CD14-positive monocyte (primary cell): ENCODE data around the gene BATF3. TPM values are rescaled to one million over a fixed set of nuclear protein-coding genes. Genes with fewer than 3 reads are reported as not detected.
"Not testable (repeated sequence)": the region's sequence is repeated elsewhere in the genome, so short reads cannot be mapped to it uniquely, and the experiment has no call there.

ENCODE experiments used
- DNase-seq, 3 donors: peaks; one replicate each; pipeline ENCODE4 v3.0.0-alpha.2; 2011 to 2022
- H2AFZ ChIP-seq: 2 replicates; pipeline ENCODE4 v1.6.0; 2012; ENCODE audit warnings: mild to moderate bottlenecking, low read depth, low read length, inconsistent platforms; ENCODE audit not compliant: insufficient read depth, poor library complexity, severe bottlenecking
- H3K27ac ChIP-seq, 2 donors: 1 replicate in 1 of 2; 2 replicates in 1 of 2; pipeline ENCODE4 v1.5.1; 2012 to 2013; ENCODE audit warnings: low read length in 2 of 2, control low read depth in 1 of 2, inconsistent platforms in 1 of 2, low read depth in 1 of 2, mild to moderate bottlenecking in 1 of 2
- H3K27me3 ChIP-seq, 2 donors: one replicate each; pipeline versions ENCODE4 v1.6.0 to v1.6.1; 2011 to 2013; ENCODE audit warnings: low read length in 2 of 2; ENCODE audit not compliant: control insufficient read depth in 2 of 2, insufficient read depth in 2 of 2
- H3K36me3 ChIP-seq, 2 donors: replicated peaks in 1 of 2; 1 replicate in 1 of 2; 2 replicates in 1 of 2; pipeline versions ENCODE4 v1.5.1 to v1.6.1; 2012 to 2013; ENCODE audit warnings: low read length in 2 of 2, control low read depth in 1 of 2, inconsistent platforms in 1 of 2, mild to moderate bottlenecking in 1 of 2; ENCODE audit not compliant: insufficient read depth in 2 of 2, control insufficient read depth in 1 of 2
- H3K4me1 ChIP-seq, 2 donors: 1 replicate in 1 of 2; 2 replicates in 1 of 2; pipeline versions ENCODE4 v1.5.1 to v1.6.1; 2012 to 2013; ENCODE audit warnings: low read length in 2 of 2, control low read depth in 1 of 2, inconsistent platforms in 1 of 2, mild to moderate bottlenecking in 1 of 2, moderate library complexity in 1 of 2; ENCODE audit not compliant: insufficient read depth in 2 of 2, control insufficient read depth in 1 of 2
- H3K4me2 ChIP-seq: replicated peaks from 2 replicates; pipeline ENCODE3; 2012; ENCODE audit warnings: low read length, moderate library complexity, mild to moderate bottlenecking; ENCODE audit not compliant: poor library complexity, severe bottlenecking; ENCODE audit errors: extremely low read depth
- H3K4me3 ChIP-seq, 3 experiments: fragments of 200-600 bp in 1 of 3; sonication (generic) in 1 of 3; replicated peaks in 1 of 3; 1 replicate in 2 of 3; 2 replicates in 1 of 3; pipeline ENCODE4 v1.5.1; 2011 to 2013; ENCODE audit warnings: low read length in 3 of 3, mild to moderate bottlenecking in 3 of 3, control low read depth in 2 of 3, low read depth in 2 of 3, inconsistent platforms in 1 of 3, moderate library complexity in 1 of 3
- H3K79me2 ChIP-seq: 2 replicates; pipeline ENCODE4 v1.6.0; 2012; ENCODE audit warnings: mild to moderate bottlenecking, control low read depth, inconsistent platforms, low read length, moderate library complexity; ENCODE audit not compliant: insufficient read depth
- H3K9ac ChIP-seq: 2 replicates; pipeline ENCODE4 v1.6.0; 2017; ENCODE audit warnings: low read length, mild to moderate bottlenecking; ENCODE audit not compliant: insufficient read depth, poor library complexity, severe bottlenecking
- H3K9me3 ChIP-seq, 2 donors: replicated peaks in 1 of 2; 1 replicate in 1 of 2; 2 replicates in 1 of 2; pipeline versions ENCODE4 v1.5.1 to v1.6.1; 2012 to 2013; ENCODE audit warnings: low read length in 2 of 2, control low read depth in 1 of 2; ENCODE audit not compliant: control insufficient read depth in 1 of 2, insufficient read depth in 1 of 2
- H4K20me1 ChIP-seq: 2 replicates; pipeline ENCODE4 v1.6.0; 2012; ENCODE audit warnings: mild to moderate bottlenecking, low read length, control low read depth, moderate library complexity; ENCODE audit not compliant: insufficient read depth
- H3K27ac Mint-ChIP-seq, 7 donors: one replicate each; pipeline ENCODE4 v1.8.0; 2020; ENCODE audit warnings: mild to moderate bottlenecking in 7 of 7, mixed read lengths in 7 of 7, moderate library complexity in 6 of 7, inconsistent platforms in 2 of 7
- H3K27me3 Mint-ChIP-seq, 3 donors: one replicate each; pipeline ENCODE4 v1.8.0; 2021 to 2022; ENCODE audit warnings: low read depth in 3 of 3, mild to moderate bottlenecking in 3 of 3, mixed read lengths in 3 of 3, moderate library complexity in 3 of 3, inconsistent platforms in 1 of 3
- H3K36me3 Mint-ChIP-seq, 2 donors: one replicate each; pipeline ENCODE4 v1.8.0; 2020; ENCODE audit warnings: mixed read lengths in 2 of 2, inconsistent platforms in 1 of 2, mild to moderate bottlenecking in 1 of 2
- H3K4me1 Mint-ChIP-seq: one replicate; pipeline ENCODE4 v1.8.0; 2020; ENCODE audit warnings: mild to moderate bottlenecking, mixed read lengths
- H3K4me3 Mint-ChIP-seq, 2 donors: one replicate each; pipeline ENCODE4 v1.8.0; 2020; ENCODE audit warnings: mild to moderate bottlenecking in 2 of 2, mixed read lengths in 2 of 2, moderate library complexity in 1 of 2
- H3K9me3 Mint-ChIP-seq, 7 donors: one replicate each; pipeline ENCODE4 v1.8.0; 2020 to 2022; ENCODE audit warnings: mixed read lengths in 7 of 7, mild to moderate bottlenecking in 6 of 7, moderate library complexity in 6 of 7, inconsistent platforms in 2 of 7
- CTCF ChIP-seq: fragments of 200-600 bp; IDR thresholded peaks from one replicate; pipeline ENCODE4 v1.8.0; 2022; ENCODE audit warnings: antibody characterized with exemption, mild to moderate bottlenecking
- WGBS: methylation state at CpG from one replicate; pipeline ENCODE4 v1.1.5; 2013; ENCODE audit warnings: missing lambda C conversion rate; ENCODE audit not compliant: insufficient coverage; 5-methylcytosine and 5-hydroxymethylcytosine counted together
- intact Hi-C, 2 donors: fragments of 100-400 bp; cut with micrococcal nuclease; formaldehyde crosslinking; loops; one replicate each; pipeline versions ENCODE4 v1.15.0 to v1.15.1; 2023
- polyA plus RNA-seq, 3 donors: library from polyadenylated mRNA; depleted of rRNA in 1 of 3; unstranded in 2 of 3; stranded (reverse) in 1 of 3; fragments of 300-500 nt in 2 of 3; fragments of >200 nt in 1 of 3; fragmentation: Illumina TruSeq in 2 of 3; gene quantifications; 1 replicate in 2 of 3; 2 replicates in 1 of 3; pipeline ENCODE4 v1.2.3, GENCODE V29; 2012 to 2021

BATF3 gene
- polyA plus RNA-seq, 3 donors: 9.3 to 34.7 (median 15.1) TPM

- no peaks in the 10 kb centered on the region for H4K20me1 ChIP-seq
- no peak overlapping the region for H3K4me3 Mint-ChIP-seq
- no peak overlapping the region for H3K27ac ChIP-seq
- H3K27ac Mint-ChIP-seq: no peak overlapping the region
- intact Hi-C loops: no loop called here
- H3K27me3 Mint-ChIP-seq: peaks cover 9 to 12% (median 11%) of the 10 kb centered on the region in 3 donors
- WGBS: no CpG with 5 or more reads among the region's 4 CpGs
- no peak overlapping the region for H3K4me2 ChIP-seq
- DNase-seq: no peak
- H3K4me1 ChIP-seq: peaks cover 8 to 10% of the 10 kb centered on the region in 2 donors
- H2AFZ ChIP-seq: no peak overlapping the region
- H3K27me3 ChIP-seq: no peaks in the 10 kb centered on the region
- H3K36me3 ChIP-seq: no peaks in the 10 kb centered on the region
- TF ChIP-seq CTCF: no peak
- no peak overlapping the region for H3K9ac ChIP-seq
- H3K9me3 ChIP-seq: no peaks in the 10 kb centered on the region
- H3K9me3 Mint-ChIP-seq: peaks cover 0 to 2% (median 0%) of the 10 kb centered on the region in 7 donors
- peaks cover 9% of the 10 kb centered on the region for H3K4me1 Mint-ChIP-seq
- H3K4me3 ChIP-seq: no peak overlapping the region
- no peaks in the 10 kb centered on the region for H3K36me3 Mint-ChIP-seq
- no peaks in the 10 kb centered on the region for H3K79me2 ChIP-seq
Observed at GRCh38 chr1:212712451-212713303, 13.0 kb upstream of the BATF3 start.

- H3K4me3 ChIP-seq, H3K27me3 Mint-ChIP-seq, H3K4me1 ChIP-seq, H3K27ac ChIP-seq, H3K4me3 Mint-ChIP-seq, H3K9me3 Mint-ChIP-seq, H3K9me3 ChIP-seq, H2AFZ ChIP-seq, H3K4me2 ChIP-seq, H3K36me3 ChIP-seq, H3K27ac Mint-ChIP-seq, intact Hi-C loops, H3K27me3 ChIP-seq, H3K36me3 Mint-ChIP-seq, DNase-seq, H3K9ac ChIP-seq, H3K79me2 ChIP-seq, H4K20me1 ChIP-seq, H3K4me1 Mint-ChIP-seq: not testable (repeated sequence)
- WGBS: no CpG with 5 or more reads among the region's 8 CpGs
Observed at GRCh38 chr1:212711974-212712373, 12.3 kb upstream of the BATF3 start.
